GM20431 (cell line): ENCODE results near the gene STX5.
"Not testable (repeated sequence)": the region's sequence is repeated elsewhere in the genome, so short reads cannot be mapped to it uniquely, and the experiment has no call there.

Source experiments
- in situ Hi-C: fragments of 300-500 bp; cut with MseI, MboI; formaldehyde crosslinking; loops from one replicate; pipeline ENCODE4 v1.15.0; 2020; ENCODE audit warnings: low sequenced_read_pairs; ENCODE audit not compliant: unreplicated experiment

The STX5 gene

GRCh38 chr11:62789576-62789975 is 42.3 kb downstream of the STX5 start:
- in situ Hi-C loops = loop anchor here (10.0 kb wide), 1 partner anchor 75 kb away; no protein-coding TSS in a partner anchor

GRCh38 chr11:62788991-62789390 is 42.9 kb downstream of the STX5 start:
- in situ Hi-C loops = loop anchor here (10.0 kb wide), 1 partner anchor 76 kb away; no protein-coding TSS in a partner anchor

GRCh38 chr11:62787005-62787759 is 44.7 kb downstream of the STX5 start, which contains the start of gene TMEM179B:
Gene TMEM179B (plus strand): TSS chr11:62787402. CDS start chr11:62787432, 30 bp downstream.
- in situ Hi-C loops = loop anchor here (10.0 kb wide), 1 partner anchor 78 kb away; no protein-coding TSS in a partner anchor

DNA sequence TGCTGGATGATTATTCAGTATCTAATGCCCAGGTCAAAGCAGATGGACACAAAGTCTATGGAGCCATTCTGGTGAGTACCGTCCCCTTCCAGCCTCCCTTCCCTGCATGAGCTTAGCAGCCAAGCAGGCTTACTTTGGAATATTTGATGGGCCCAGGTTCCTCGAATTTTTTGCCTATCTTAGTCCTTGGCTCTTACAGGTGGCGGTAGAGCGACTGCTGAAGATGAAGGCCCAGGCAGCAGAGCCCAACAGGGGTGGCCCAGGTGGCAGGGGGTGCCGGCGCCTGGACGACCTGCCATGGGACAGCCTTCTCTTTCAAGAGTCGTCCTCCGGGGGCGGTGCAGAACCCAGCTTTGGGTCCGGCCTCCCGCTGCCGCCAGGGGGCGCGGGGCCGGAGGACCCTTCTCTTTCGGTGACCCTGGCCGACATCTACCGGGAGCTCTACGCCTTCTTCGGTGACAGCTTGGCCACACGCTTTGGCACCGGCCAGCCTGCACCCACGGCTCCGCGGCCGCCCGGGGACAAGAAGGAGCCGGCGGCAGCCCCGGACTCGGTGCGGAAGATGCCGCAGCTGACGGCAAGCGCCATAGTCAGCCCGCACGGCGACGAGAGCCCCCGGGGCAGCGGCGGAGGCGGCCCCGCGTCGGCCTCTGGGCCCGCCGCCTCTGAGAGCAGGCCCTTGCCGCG is 45.4 kb downstream of the STX5 start:
- in situ Hi-C loops = loop anchor here (10.0 kb wide), 1 partner anchor 78 kb away; no protein-coding TSS in a partner anchor

- in situ Hi-C loops = loop anchor here (10.0 kb wide), 1 partner anchor 82 kb away; no protein-coding TSS in a partner anchor
Measured at GRCh38 chr11:62782753-62783152, 49.1 kb downstream of the STX5 start.

- in situ Hi-C loops = no loop called here
Measured at GRCh38 chr11:62778441-62778840, 53.4 kb downstream of the STX5 start.

GRCh38 chr11:62777389-62777788 is 54.5 kb downstream of the STX5 start:
- in situ Hi-C loops = no loop called here

DNA sequence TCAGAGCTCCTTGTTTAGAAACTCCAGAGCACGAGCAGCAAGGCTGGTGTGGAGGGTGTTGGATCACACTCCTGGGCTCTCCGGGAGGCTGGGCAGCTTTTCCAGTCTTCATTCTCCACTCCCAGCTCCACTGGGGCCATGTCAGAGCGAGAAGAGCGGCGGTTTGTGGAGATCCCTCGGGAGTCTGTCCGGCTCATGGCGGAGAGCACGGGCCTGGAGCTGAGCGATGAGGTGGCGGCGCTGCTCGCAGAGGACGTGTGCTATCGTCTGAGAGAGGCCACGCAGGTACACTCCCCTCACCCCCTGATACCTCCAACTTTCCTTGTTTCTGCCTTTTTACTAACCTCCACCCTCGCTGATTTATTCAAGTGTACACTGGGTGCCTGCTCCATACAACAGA is 56.2 kb downstream of the STX5 start:
- in situ Hi-C loops = no loop called here

- in situ Hi-C loops = no loop called here
Measured at GRCh38 chr11:62774407-62774806, 57.4 kb downstream of the STX5 start.

DNA sequence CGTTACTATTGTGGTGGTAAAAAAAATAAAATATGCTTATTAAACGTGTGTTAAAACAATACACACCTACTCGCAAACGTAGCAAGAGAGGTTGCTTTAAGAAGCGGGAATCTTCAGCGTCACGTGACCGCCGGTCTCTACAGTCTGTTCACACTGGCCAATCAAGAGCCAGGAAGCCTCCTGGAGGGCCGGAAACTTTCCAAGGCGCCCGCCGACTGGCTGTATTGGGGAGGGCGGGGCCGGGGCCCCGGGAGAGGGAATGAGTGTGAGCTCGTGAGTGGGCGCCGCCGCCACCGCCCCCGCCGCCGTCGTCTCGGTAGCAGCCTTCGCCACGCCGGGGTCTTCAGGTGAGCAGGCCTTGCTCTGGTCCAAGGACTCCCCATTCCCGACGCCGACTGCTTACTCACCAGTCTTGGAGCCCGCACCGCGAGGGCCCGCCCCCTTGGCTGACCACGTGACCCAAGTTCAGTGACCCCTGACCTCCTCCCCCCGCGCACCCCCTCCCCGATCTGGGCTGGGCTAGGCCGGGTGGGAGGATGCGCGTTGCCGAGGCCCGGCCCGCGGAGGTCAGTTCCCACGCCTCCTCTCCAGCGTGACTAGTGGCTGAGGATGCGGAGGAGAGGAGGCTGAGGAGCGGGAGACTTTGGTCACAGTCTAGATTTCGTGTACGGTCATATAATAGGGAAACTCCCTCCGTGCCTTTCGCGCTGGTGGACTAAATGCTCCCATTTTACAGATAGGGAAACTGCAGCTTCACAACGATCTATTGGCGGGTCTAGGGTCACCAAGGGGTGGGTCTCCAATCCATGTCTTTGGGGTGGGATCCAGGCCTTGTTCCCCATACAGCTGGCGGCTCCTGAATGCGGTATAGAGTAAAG is 60.5 kb downstream of the STX5 start, which contains the start of gene TAF6L:
TSS of gene TAF6L (plus strand) at position 253 of the 878 bp plus-strand sequence. CDS start 4,388 bp downstream, outside the sequence.
- in situ Hi-C loops = no loop called here

- in situ Hi-C loops = no loop called here
Measured at GRCh38 chr11:62770778-62771143, 61.1 kb downstream of the STX5 start.

DNA sequence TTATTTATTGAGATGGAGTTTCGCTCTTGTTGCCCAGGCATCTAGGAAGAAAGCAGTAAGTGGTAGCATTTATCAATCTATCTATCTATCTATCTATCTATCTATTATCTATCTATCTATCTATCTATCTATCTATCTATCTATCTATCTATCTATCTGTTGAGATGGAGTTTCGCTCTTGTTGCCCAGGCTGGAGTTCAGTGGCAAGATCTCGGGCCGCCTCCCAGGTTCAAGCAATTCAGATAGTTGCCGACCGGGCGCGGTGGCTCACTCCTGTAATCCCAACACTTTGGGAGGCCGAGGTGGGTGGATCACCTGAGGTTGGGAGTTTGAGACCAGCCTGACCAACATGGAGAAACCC is 71.0 kb downstream of the STX5 start:
- in situ Hi-C loops = not testable (repeated sequence)

GRCh38 chr11:62757846-62758788 is 73.7 kb downstream of the STX5 start:
- in situ Hi-C loops = no loop called here
